ENCODE data around the gene AGRN. TPM values are rescaled to one million over a fixed set of nuclear protein-coding genes. Genes with fewer than 3 reads are reported as not detected.
"Not testable (repeated sequence)": the region's sequence is repeated elsewhere in the genome, so short reads cannot be mapped to it uniquely, and the experiment has no call there.

AGRN gene
- total RNA-seq, 2 experiments from 2014 or later = 22.7 to 24.4 TPM

- intact Hi-C loops (cut with DNase I, micrococcal nuclease) = loop anchor here (5.0 to 10.0 kb wide), 3 partner anchors 34 to 309 kb away; no protein-coding TSS in a partner anchor
- POLR2A ChIA-PET = interaction anchor here (0.6 kb wide), 2 partner anchors 10 to 153 kb away, joined by 3 read pairs; no protein-coding TSS in a partner anchor
- Mint-ChIP-seq H3K9me3 (ENCODE audit: low read depth) (no peaks in the 10 kb centered on the region), H3K36me3 (ENCODE audit: low read depth) (no peaks in the 10 kb centered on the region), H3K4me3 (no peak overlapping the region), H3K4me1 (peaks cover 3% of the 10 kb centered on the region), H3K27me3 (peaks cover 20% of the 10 kb centered on the region), H3K27ac (no peak overlapping the region)
- ATAC-seq = no peak
- DNase-seq = no peak
- CTCF ChIA-PET = interaction anchor here (0.8 to 3.3 kb wide), 8 partner anchors 10 to 124 kb away, joined by 3 to 23 read pairs (median 4); partner anchors contain the start of gene NOC2L
Observed at GRCh38 chr1:982765-983436, 37.0 kb upstream of the AGRN start.

GRCh38 chr1:983798-984475, 36.0 kb upstream of the AGRN start:
- Mint-ChIP-seq H3K27ac (no peak overlapping the region), H3K9me3 (ENCODE audit: low read depth) (no peaks in the 10 kb centered on the region), H3K4me1 (no peaks in the 10 kb centered on the region), H3K4me3 (no peak overlapping the region), H3K27me3 (peaks cover 18% of the 10 kb centered on the region), H3K36me3 (ENCODE audit: low read depth) (no peaks in the 10 kb centered on the region)
- ATAC-seq = peak; percentile 82
- peak; percentile 80 for DNase-seq
- POLR2A ChIA-PET = no interaction called here
- CTCF ChIA-PET = interaction anchor here (0.6 to 3.3 kb wide), 9 partner anchors 8 to 267 kb away, joined by 3 to 23 read pairs (median 4); partner anchors contain the start of gene NOC2L
- intact Hi-C loops (cut with DNase I, micrococcal nuclease) = loop anchor here (1.0 to 10.0 kb wide), 5 partner anchors 33 to 308 kb away; no protein-coding TSS in a partner anchor

- ATAC-seq = no peak
- H3K4me3 Mint-ChIP-seq = no peak overlapping the region
- H3K27ac Mint-ChIP-seq = no peak overlapping the region
- ChIA-PET CTCF (interaction anchor here (0.7 to 3.3 kb wide), 8 partner anchors 8 to 266 kb away, joined by 3 to 23 read pairs (median 4); no protein-coding TSS in a partner anchor), POLR2A (no interaction called here)
- no peaks in the 10 kb centered on the region for H3K36me3 Mint-ChIP-seq (ENCODE audit: low read depth)
- intact Hi-C loops (cut with DNase I, micrococcal nuclease) = loop anchor here (1.0 to 10.0 kb wide), 5 partner anchors 33 to 308 kb away; no protein-coding TSS in a partner anchor
- H3K27me3 Mint-ChIP-seq = peaks cover 18% of the 10 kb centered on the region
- DNase-seq = no peak
- no peaks in the 10 kb centered on the region for H3K9me3 Mint-ChIP-seq (ENCODE audit: low read depth)
- no peaks in the 10 kb centered on the region for H3K4me1 Mint-ChIP-seq
Observed at GRCh38 chr1:984476-984814, 35.5 kb upstream of the AGRN start.

- Mint-ChIP-seq H3K9me3 (ENCODE audit: low read depth) (no peaks in the 10 kb centered on the region), H3K27ac (no peak overlapping the region), H3K4me1 (no peaks in the 10 kb centered on the region), H3K4me3 (no peak overlapping the region), H3K27me3 (peaks cover 22% of the 10 kb centered on the region), H3K36me3 (ENCODE audit: low read depth) (no peaks in the 10 kb centered on the region)
- DNase-seq (no peak), ATAC-seq (no peak)
- intact Hi-C loops (cut with DNase I, micrococcal nuclease) = loop anchor here in 1 of 2 experiments (2.0 to 10.0 kb wide), 2 partner anchors 50 to 78 kb away; no protein-coding TSS in a partner anchor
- ChIA-PET CTCF (interaction anchor here (0.7 to 3.3 kb wide), 7 partner anchors 8 to 210 kb away, joined by 3 to 23 read pairs (median 4); no protein-coding TSS in a partner anchor), POLR2A (no interaction called here)
Observed at GRCh38 chr1:985126-985525, 34.8 kb upstream of the AGRN start.

- intact Hi-C loops (cut with DNase I, micrococcal nuclease) = loop anchor here in 1 of 2 experiments (10.0 kb wide), 1 partner anchor 47 kb away; no protein-coding TSS in a partner anchor
- POLR2A ChIA-PET; H3K36me3 Mint-ChIP-seq (ENCODE audit: low read depth); H3K27ac Mint-ChIP-seq; CTCF ChIA-PET; ATAC-seq; H3K4me3 Mint-ChIP-seq; DNase-seq; H3K9me3 Mint-ChIP-seq (ENCODE audit: low read depth): not testable (repeated sequence)
- Mint-ChIP-seq H3K4me1 (peaks cover 20% of the 10 kb centered on the region), H3K27me3 (peaks cover 26% of the 10 kb centered on the region)
Observed at GRCh38 chr1:988061-988460, 31.9 kb upstream of the AGRN start.

- Mint-ChIP-seq H3K27me3 (peaks cover 23% of the 10 kb centered on the region), H3K4me1 (peaks cover 24% of the 10 kb centered on the region)
- H3K27ac Mint-ChIP-seq; DNase-seq; ATAC-seq; H3K9me3 Mint-ChIP-seq (ENCODE audit: low read depth); intact Hi-C loops (cut with DNase I, micrococcal nuclease); H3K4me3 Mint-ChIP-seq; POLR2A ChIA-PET; H3K36me3 Mint-ChIP-seq (ENCODE audit: low read depth): not testable (repeated sequence)
- CTCF ChIA-PET = interaction anchor here (2.0 to 4.7 kb wide), 2 partner anchors 7 to 11 kb away, joined by 8 to 23 read pairs; no protein-coding TSS in a partner anchor
Observed at GRCh38 chr1:991275-991674, 28.6 kb upstream of the AGRN start.

- H3K4me3 Mint-ChIP-seq = no peak overlapping the region
- H3K27me3 Mint-ChIP-seq = peaks cover 21% of the 10 kb centered on the region
- ATAC-seq = no peak
Observed at GRCh38 chr1:991895-992294, 28.0 kb upstream of the AGRN start.

GRCh38 chr1:992362-992761, 27.6 kb upstream of the AGRN start:
- Mint-ChIP-seq H3K4me3 (no peak overlapping the region), H3K27me3 (peaks cover 23% of the 10 kb centered on the region), H3K4me1 (peaks cover 26% of the 10 kb centered on the region), H3K27ac (peak overlapping the region; percentile 49), H3K9me3 (ENCODE audit: low read depth) (peaks cover 9% of the 10 kb centered on the region), H3K36me3 (ENCODE audit: low read depth) (no peaks in the 10 kb centered on the region)
- CTCF ChIA-PET = interaction anchor here (0.6 to 4.7 kb wide), 9 partner anchors 8 to 889 kb away, joined by 3 to 23 read pairs (median 4); partner anchors contain the start of gene AGRN
- DNase-seq (no peak), ATAC-seq (peak; percentile 82)
- intact Hi-C loops (cut with DNase I, micrococcal nuclease) = loop anchor here in 1 of 2 experiments (2.0 kb wide), 1 partner anchor 20 kb away; the partner anchor contains the start of gene ISG15
- POLR2A ChIA-PET = interaction anchor here (0.6 to 0.7 kb wide), 2 partner anchors 9 to 66 kb away, joined by 3 to 6 read pairs; no protein-coding TSS in a partner anchor

More at GRCh38 chr1:991895-992294, 28.0 kb upstream of the AGRN start:
- intact Hi-C loops (cut with DNase I, micrococcal nuclease) = loop anchor here in 1 of 2 experiments (2.0 kb wide), 1 partner anchor 21 kb away; the partner anchor contains the start of gene ISG15
- POLR2A ChIA-PET = no interaction called here
- no peak for DNase-seq
- Mint-ChIP-seq H3K9me3 (ENCODE audit: low read depth) (peaks cover 9% of the 10 kb centered on the region), H3K27ac (no peak overlapping the region), H3K36me3 (ENCODE audit: low read depth) (no peaks in the 10 kb centered on the region), H3K4me1 (peaks cover 24% of the 10 kb centered on the region)
- CTCF ChIA-PET = interaction anchor here (0.6 to 4.7 kb wide), 6 partner anchors 8 to 889 kb away, joined by 3 to 23 read pairs (median 4); partner anchors contain the start of gene AGRN

GRCh38 chr1:993379-993995, 26.4 kb upstream of the AGRN start:
- POLR2A ChIA-PET = no interaction called here
- CTCF ChIA-PET = interaction anchor here (0.7 to 4.7 kb wide), 4 partner anchors 9 to 114 kb away, joined by 3 to 23 read pairs (median 6); partner anchors contain the start of gene PERM1
- no peak overlapping the region for H3K27ac Mint-ChIP-seq
- H3K36me3 Mint-ChIP-seq (ENCODE audit: low read depth) = no peaks in the 10 kb centered on the region
- ATAC-seq (no peak), DNase-seq (no peak)
- intact Hi-C loops (cut with DNase I, micrococcal nuclease) = loop anchor here in 1 of 2 experiments (2.0 kb wide), 1 partner anchor 19 kb away; the partner anchor contains the start of gene ISG15
- peaks cover 23% of the 10 kb centered on the region for H3K27me3 Mint-ChIP-seq
- H3K9me3 Mint-ChIP-seq (ENCODE audit: low read depth) = peaks cover 9% of the 10 kb centered on the region
- peaks cover 26% of the 10 kb centered on the region for H3K4me1 Mint-ChIP-seq
- H3K4me3 Mint-ChIP-seq = no peak overlapping the region

GRCh38 chr1:994546-994945, 25.4 kb upstream of the AGRN start:
- CTCF ChIA-PET = interaction anchor here (1.5 to 4.7 kb wide), 2 partner anchors 11 to 13 kb away, joined by 3 to 23 read pairs; partner anchors contain the start of gene PERM1
- peaks cover 26% of the 10 kb centered on the region for H3K4me1 Mint-ChIP-seq
- H3K9me3 Mint-ChIP-seq (ENCODE audit: low read depth); POLR2A ChIA-PET; H3K4me3 Mint-ChIP-seq; H3K27ac Mint-ChIP-seq; ATAC-seq; intact Hi-C loops (cut with DNase I, micrococcal nuclease); DNase-seq; H3K36me3 Mint-ChIP-seq (ENCODE audit: low read depth): not testable (repeated sequence)
- peaks cover 23% of the 10 kb centered on the region for H3K27me3 Mint-ChIP-seq
